SKM-1 treated with dmso at 0.1 percent for 144 hours (cell line): ENCODE results near the gene SND1.
A peak's percentile ranks its signal among the peaks of the same experiment; 100 is the strongest.

ENCODE experiments used
- DNase-seq: peaks from one replicate; lab custom pipeline; 2025; ENCODE audit not compliant: unreplicated experiment; lab: John Stamatoyannopoulos, UW

SND1 gene

DNA sequence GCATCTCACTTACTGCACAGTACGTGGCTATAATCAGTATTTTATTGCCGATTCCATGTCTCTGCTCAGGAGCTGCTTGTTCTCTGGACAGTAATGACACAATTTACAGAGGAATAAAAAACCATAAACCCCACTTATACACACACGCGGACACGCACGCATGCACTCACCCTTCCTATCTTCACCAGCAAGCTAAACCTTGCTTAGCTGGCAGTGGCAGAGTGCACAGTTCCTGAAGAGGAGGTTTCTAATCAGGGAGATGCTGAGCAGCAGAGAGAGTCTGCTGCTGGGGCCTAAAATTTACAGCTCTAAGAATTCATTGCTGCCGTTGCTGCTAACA, 66.3 kb downstream of the SND1 start:
- no peak for DNase-seq

DNA sequence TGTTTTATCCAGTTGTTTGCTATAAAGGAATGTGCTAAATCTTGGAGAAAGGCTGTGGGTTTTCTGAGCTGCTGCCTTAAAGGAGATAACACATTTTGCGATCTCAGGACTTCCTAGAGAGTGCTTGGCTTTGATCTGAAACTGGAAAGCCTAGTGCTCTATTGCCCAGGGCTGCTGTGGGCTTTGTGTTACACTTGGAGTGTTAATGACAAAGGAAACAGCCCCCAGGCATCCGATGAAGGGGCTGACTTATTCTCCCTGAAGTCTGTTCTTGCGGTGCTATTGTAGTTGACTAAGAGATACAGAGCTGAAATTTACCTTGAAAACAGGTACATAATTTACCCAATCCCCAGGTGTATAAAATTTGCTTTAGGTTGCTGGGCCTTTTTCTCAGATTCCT, 74.5 kb downstream of the SND1 start:
- no peak for DNase-seq

- DNase-seq, result no peak
Observed at GRCh38 chr7:127730658-127731276, 78.8 kb downstream of the SND1 start.

GRCh38 chr7:127731431-127732080, 79.6 kb downstream of the SND1 start:
- no peak for DNase-seq

- DNase-seq, result no peak
Observed at GRCh38 chr7:127732306-127732705, 80.3 kb downstream of the SND1 start.

GRCh38 chr7:127733986-127734385, 82.0 kb downstream of the SND1 start:
- DNase-seq, result no peak

DNA sequence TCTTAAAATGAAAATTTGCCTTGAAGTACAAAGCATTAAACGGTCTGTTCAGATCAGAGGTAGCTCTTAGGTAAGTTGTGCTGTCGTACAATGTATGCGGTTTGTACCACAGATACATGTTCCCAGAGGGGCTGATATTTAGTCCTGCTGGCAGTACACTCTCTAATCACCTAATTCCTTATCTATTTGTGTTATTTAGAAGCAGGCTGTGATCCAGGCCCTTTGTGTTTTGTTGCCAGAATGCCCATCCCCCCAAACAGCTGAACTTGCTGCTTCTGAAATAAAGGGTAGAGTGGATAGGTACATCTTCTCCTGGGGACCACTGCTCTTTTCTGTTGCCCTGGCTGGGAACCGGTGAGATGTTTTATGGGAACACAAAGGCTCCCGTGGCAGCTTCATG, 84.5 kb downstream of the SND1 start:
- no peak for DNase-seq

- DNase-seq, result no peak
Observed at GRCh38 chr7:127738859-127739258, 86.9 kb downstream of the SND1 start.

- no peak for DNase-seq
Observed at GRCh38 chr7:127741764-127742375, 89.9 kb downstream of the SND1 start.

- DNase-seq, result no peak
Observed at GRCh38 chr7:127745445-127745844, 93.5 kb downstream of the SND1 start.

DNA sequence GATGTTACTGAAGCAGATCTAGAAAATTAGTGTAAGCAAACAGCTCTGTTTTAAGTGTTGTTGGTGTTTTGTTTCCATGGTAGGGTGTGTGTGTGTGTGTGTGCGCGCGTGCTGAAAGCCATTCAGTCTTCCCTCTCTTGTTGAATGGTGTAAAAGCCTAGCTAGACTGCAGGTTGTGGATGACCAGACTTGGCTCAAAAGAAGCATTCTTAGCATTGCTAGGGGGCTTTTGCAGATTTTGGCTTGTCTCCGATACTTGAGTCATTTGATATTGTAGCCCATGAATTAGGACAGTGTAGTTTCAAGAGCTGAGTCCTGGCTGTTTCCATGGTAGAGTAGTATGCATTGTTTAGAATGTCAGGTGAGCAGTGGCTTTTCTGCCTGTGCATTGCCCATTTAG, 99.1 kb downstream of the SND1 start:
- no peak for DNase-seq

DNA sequence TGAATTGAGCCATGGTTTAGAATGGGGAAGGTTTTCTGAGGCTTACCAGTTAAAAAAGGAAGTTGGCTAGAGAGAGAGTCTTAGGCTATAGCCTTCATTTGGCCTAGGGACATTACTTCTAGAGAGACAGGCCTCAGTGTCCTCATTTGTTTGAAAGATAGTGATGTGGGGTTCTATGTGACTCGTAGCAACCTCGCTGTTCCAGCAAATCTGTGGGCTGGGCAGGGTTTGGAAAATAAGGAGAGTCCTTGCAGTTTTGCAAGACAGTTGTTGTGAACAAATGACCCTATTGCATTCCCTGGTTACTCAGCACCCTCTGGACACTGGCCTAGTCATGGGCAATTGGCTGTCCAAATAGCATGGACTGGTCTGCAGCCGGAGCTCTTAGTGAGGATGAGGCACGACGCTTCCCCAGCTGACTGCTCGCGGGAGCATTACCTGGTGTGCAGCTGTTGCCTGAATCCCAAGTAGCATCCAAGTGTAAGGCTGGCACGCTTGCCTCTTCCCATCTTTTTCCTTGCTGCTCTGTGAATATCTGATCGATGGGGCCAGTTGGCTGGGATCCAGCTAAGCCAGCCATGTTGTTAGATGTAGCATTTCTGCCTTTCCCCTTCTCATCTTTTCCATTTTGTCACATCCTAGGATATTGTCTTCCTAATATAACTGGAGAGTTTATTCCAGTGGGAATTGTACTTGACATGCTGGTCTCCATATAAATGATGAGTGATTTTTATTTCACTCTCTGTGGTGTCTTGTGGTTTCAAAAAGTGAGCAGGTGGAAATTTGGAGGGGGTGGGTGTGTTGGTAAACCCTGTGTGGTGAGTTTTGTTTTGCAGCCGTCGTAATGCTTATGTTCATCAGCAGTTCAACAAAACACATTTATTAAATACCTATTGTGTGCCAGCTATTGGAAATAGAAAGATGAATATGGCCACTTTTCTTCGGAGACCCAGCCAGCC, 99.8 kb downstream of the SND1 start:
- peak; percentile 46 for DNase-seq

DNA sequence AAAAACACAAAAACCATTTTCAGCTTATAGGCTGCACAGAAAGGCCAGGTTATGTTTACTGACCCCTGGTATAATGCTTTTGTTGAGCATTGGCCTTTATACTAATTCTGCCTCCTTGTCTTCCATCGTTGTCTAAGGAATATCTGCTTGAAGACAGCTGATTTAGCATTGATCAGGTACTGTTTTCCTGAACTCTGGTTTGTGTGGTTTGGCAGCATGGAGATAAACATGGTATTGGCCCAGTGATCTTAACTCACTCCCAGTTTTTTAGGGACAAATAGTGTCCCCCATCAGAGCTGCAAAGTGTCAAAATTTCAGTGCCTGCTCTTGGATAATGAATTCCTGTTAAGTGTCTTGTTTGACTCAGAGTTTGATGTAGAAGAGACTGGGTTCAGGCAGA, 100.8 kb downstream of the SND1 start:
- no peak for DNase-seq

- no peak for DNase-seq
Observed at GRCh38 chr7:127754457-127754856, 102.5 kb downstream of the SND1 start.

GRCh38 chr7:127755521-127755920, 103.5 kb downstream of the SND1 start:
- no peak for DNase-seq

DNA sequence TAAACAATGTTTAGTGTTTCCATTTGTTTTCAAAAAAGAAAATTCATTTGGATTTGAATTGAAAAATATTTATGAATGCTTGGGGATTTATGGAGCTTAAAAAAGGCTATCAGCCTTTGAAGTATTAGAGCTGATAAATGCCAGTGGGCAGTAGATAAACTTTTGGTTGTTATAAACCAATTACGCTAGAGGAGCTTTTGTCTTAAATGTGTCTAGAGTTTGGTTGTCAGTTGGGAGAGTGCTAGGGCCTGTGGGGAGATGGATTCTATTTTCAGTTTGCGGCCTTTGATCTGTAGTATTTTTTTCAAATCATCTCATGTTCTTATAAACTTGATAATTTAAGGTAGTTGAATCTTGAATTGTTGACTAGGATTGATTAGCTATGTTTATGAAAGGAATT, 104.0 kb downstream of the SND1 start:
- no peak for DNase-seq

DNA sequence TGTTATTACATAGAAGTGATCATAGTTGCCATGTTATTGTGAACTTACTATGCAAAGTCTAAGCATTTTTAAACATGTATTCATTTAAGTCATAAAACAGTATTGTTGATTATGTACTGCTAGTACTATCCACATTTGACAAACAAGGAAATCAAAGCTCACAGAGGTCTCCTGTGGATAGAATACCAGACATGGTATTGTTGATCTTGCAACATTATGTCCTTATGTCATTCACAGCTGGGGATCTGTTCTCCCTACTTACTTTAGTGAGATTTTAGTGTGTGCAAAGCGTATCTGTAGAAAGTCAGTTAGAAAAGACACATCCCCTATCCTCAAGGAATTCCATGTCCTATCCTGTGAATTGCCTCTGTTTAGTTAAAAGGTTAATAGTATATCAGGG, 106.1 kb downstream of the SND1 start:
- DNase-seq, result no peak

- DNase-seq, result no peak
Observed at GRCh38 chr7:127758845-127759244, 106.9 kb downstream of the SND1 start.

DNA sequence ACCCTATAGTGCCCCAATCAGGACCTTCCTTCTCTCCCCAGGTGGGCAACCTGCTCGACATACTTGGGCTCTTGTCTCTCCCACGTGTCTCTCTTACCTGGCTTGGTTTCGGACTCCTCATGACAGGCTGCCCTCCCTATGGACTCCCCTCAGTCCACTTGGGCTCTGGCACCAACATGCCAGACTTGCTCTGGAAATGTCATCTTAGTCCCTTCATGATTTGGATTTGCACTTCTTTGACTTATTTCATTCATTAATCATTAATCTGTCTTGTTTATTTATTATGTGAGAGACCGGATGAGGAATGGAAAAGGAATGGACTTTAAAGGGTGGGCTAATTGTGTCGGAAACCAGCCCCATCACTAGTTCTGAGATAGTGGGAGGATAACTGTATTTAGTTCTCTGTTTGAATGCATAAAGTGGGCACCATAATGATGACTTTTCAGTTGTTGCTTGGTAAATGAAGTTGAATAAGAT, 108.0 kb downstream of the SND1 start:
- no peak for DNase-seq

- DNase-seq, result no peak
Observed at GRCh38 chr7:127760436-127761031, 108.5 kb downstream of the SND1 start.

GRCh38 chr7:127761196-127761595, 109.2 kb downstream of the SND1 start:
- no peak for DNase-seq
